Measurements from ENCODE around the gene SLC35A3.

The SLC35A3 gene

DNA sequence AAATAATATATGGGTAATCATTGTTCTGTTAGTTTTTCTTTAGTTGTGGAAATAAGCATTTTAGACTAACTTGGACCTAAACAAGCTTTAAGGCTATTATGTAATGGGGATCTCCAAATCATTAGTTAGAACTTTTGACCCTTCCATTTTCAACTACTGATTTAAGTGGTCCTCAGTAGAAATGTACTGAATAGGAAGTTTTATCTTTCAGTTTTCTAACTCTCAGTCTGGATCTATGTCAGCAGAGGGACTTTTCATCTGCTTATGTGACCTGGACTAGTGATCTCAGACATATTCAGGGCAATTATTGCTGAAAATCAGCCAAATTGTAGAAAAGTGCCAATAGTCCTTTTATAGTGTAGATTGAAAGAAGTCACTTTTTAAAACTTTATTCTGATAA is 106.9 kb downstream of the SLC35A3 start:
- DNase-seq (ENCODE audit: low spot score), result no peak

- DNase-seq (ENCODE audit: low spot score), result no peak
Observed at GRCh38 chr1:100077531-100077930, 107.7 kb downstream of the SLC35A3 start.

DNA sequence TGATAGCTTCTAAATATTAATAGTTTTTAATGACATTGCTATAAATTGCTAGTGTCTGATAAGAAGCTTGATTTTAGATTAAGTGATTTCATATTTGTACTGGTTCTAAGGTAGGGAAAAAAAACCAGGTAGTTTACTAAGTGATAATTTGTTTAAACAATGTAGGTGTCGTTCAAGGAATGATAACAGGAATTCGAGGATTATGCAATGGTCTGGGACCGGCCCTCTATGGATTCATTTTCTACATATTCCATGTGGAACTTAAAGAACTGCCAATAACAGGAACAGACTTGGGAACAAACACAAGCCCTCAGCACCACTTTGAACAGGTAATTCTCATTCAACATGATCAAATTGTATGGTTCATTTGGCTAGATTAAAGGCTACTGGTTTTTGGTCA is 110.5 kb downstream of the SLC35A3 start:
- no peak for DNase-seq (ENCODE audit: low spot score)

Measured in hematopoietic multipotent progenitor cell treated with erythropoietin and hydrocortisone succinate and interleukin-3 and kit ligand, for 15 days (in vitro differentiated cells).